GM15510 (cell line): ENCODE data around the gene SLC35F5.

ENCODE experiments used
- POLR2A ChIP-seq: IDR thresholded peaks from 3 replicates; pipeline ENCODE4 v1.6.1; 2011; ENCODE audit warnings: borderline replicate concordance; ENCODE audit not compliant: insufficient read length; ENCODE audit errors: extremely low read depth

Gene SLC35F5

GRCh38 chr2:113679457-113679856 is 77.0 kb downstream of the SLC35F5 start:
- TF ChIP-seq POLR2A = no peak

GRCh38 chr2:113677330-113677729 is 79.1 kb downstream of the SLC35F5 start:
- no peak for TF ChIP-seq POLR2A

GRCh38 chr2:113676623-113677266 is 79.7 kb downstream of the SLC35F5 start:
- no peak for TF ChIP-seq POLR2A

- TF ChIP-seq POLR2A = no peak
Observed at GRCh38 chr2:113675875-113676274, 80.6 kb downstream of the SLC35F5 start.

GRCh38 chr2:113672326-113672932 is 84.0 kb downstream of the SLC35F5 start:
- no peak for TF ChIP-seq POLR2A
